ENCODE results near the gene RELB. TPM values are rescaled to one million over a fixed set of nuclear protein-coding genes. Genes with fewer than 3 reads are reported as not detected.

The RELB gene
- total and polyA plus RNA-seq, 9 of the 15 experiments (the other 6 are each of a cell fraction or from before 2014, with no cell fraction given): 0.15 to 1.1 (median 0.28) TPM; not detected in 2

DNA sequence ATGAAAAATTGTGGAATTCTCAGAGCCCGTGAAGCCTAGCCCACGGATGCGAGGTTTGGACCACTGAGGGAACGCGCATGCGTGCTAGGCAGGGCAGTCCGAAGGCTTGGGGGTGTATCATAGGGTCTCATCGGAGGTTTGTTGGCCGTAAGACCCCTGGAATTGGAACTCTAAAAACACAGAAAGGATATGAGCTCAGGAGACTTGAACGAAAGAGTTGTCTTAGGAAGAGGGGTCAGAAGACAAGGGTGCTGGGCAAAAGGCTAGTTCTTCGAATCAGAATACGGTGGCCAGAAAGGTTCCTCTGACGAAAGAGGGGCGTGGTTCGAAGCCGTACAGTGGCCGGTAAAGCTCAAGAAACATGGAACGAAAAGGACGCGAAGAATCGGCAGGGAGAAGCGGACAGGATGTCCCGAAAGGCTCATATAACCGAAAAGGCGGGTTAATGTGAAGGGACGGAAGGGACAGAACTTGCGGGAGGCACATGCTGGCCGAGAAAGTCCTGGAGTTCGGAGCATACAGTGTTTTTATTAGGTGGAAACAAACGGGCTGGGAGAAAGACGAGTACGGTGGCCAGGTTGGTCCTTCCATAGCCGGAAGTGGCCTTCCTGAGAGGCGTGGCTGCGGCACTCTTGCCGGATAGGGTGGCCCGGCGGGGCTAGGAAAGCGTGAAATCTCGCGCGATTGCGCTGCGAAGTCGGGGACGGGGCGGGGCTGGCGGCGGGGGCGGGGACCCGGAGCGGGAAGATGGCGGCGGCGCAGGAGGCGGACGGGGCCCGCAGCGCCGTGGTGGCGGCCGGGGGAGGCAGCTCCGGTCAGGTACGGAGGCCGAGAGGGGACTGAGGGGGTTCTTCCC lies 46.4 kb upstream of the RELB start, which contains the start of gene CLPTM1 (continued):
- TF ChIP-seq CBX5 (IDR thresholded peaks at IDR 0.05; ENCODE audit: borderline replicate concordance, low read depth) (no peak), SREBF1 (IDR thresholded peaks at IDR 0.05; ENCODE audit: borderline replicate concordance, low read depth, low read length) (no peak), RAD21 (CRISPR knock-in tag; conservative IDR thresholded peaks at IDR 0.05 in 1 of 2, IDR thresholded peaks at IDR 0.05 in 1 of 2) (no peak), ZBTB8A (IDR thresholded peaks at IDR 0.05; ENCODE audit: partially characterized antibody) (peak; percentile 100), COPS2 (conservative IDR thresholded peaks at IDR 0.05) (no peak), MAFK (IDR thresholded peaks at IDR 0.05; ENCODE audit: low read length) (no peak), MED1 (CRISPR knock-in tag; IDR thresholded peaks at IDR 0.05; ENCODE audit: borderline replicate concordance) (no peak), ZNF239 (CRISPR knock-in tag; IDR thresholded peaks at IDR 0.05) (no peak), ARHGAP35 (IDR thresholded peaks at IDR 0.05; ENCODE audit: partially characterized antibody) (peak; percentile 85)
- TF ChIP-seq, protein P1, sequence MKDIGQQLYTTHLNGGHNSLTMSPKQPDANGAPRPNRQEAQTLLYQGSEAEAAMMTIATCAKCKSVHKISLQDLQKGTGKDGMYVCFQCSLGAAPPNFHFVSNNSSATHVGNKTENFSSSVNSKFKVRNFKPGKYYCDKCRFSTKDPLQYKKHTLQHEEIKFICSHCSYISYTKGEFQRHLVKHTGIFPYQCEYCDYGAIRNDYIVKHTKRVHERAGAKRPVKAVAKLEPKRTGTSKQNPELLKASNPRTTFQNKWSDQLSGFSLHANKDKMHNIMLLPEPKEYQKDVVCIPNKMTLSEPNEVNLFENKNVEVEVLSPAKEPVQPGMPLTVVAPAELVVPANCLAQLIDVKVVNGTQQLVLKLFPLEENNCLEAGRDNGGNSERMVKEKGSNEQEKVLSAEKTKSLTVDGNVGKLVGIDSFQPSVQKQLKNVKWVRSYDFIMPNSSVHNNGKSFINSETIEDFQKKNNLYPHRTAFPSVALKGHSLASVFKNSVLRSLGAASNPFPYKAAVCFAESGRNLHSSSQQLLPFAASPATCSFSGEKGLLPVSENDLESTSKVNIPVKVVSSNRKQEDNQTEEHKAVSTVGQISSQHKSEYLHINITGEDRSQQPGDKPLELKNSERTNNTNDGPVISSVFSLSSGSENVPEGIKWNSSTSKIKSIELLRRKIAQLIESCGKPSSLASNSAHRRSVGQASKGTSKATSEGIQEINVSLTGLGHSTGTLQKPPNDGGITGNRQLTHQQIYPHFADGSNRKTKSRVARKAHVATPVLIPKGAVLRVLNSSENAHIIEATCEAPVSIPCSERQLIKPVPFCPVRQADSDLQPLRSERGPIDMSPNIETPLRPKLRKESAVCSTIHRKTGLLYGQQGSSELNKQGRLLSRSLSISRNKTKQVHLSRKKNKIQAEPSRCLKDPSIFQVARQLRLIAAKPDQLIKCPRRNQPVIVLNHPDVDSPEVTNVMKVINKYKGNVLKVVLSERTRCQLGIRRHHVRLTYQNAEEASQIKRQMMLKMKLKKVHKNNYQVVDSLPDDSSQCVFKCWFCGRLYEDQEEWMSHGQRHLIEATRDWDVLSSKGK (CRISPR knock-in tag; IDR thresholded peaks at IDR 0.05): no peak
- TF ChIP-seq, protein P2, sequence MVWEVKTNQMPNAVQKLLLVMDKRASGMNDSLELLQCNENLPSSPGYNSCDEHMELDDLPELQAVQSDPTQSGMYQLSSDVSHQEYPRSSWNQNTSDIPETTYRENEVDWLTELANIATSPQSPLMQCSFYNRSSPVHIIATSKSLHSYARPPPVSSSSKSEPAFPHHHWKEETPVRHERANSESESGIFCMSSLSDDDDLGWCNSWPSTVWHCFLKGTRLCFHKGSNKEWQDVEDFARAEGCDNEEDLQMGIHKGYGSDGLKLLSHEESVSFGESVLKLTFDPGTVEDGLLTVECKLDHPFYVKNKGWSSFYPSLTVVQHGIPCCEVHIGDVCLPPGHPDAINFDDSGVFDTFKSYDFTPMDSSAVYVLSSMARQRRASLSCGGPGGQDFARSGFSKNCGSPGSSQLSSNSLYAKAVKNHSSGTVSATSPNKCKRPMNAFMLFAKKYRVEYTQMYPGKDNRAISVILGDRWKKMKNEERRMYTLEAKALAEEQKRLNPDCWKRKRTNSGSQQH (CRISPR knock-in tag; IDR thresholded peaks at IDR 0.05): 0 out of 2 replicates have a peak, but pooled peaks have one; percentile 16

Measured in K562 (cell line).